ENCODE measurements around the gene FLT3LG. TPM values are rescaled to one million over a fixed set of nuclear protein-coding genes. Genes with fewer than 3 reads are reported as not detected.
"Not testable (repeated sequence)": the region's sequence is repeated elsewhere in the genome, so short reads cannot be mapped to it uniquely, and the experiment has no call there.

The FLT3LG gene
- total RNA-seq, 2 donors from 2014 or later: 69.7 to 76.3 TPM

GRCh38 chr19:49458567-49458903, 15.5 kb upstream of the FLT3LG start:
- DNase-seq (no peak), ATAC-seq (replicated peaks in 1 of 2) (no peak)
- no peak overlapping the region for H3K4me3 Mint-ChIP-seq
- H3K4me1 Mint-ChIP-seq (ENCODE audit: low read depth): peaks cover 19% of the 10 kb centered on the region
- no peak overlapping the region for H3K27ac Mint-ChIP-seq
- no peaks in the 10 kb centered on the region for H3K9me3 Mint-ChIP-seq
- no peaks in the 10 kb centered on the region for H3K27me3 Mint-ChIP-seq (ENCODE audit: low read depth)
- peaks cover 0 to 4% of the 10 kb centered on the region in 2 donors for H3K36me3 Mint-ChIP-seq (ENCODE audit: insufficient read depth in 2 of 2)

DNA sequence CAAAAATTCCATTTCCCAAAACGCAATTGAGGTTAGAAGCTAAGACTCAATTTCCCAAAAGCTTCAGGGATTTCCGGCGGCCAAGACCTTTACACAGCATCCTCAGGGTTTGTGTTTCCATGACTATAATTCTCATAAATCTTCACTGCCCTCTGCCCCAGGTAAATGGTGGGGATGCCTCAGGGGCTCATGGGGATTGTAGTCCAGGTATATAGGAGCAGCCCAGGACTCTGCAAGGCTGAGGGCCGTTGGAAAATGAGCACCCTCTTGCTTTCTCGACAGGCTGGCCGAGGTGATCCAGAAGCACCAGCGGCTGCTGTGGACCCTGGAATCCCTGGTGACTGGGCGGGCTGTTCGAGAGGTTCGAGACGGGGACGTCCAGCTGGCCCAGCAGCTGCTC, 14.6 kb upstream of the FLT3LG start:
- no peak for ATAC-seq (replicated peaks in 1 of 2)

GRCh38 chr19:49461130-49461529, 12.9 kb upstream of the FLT3LG start:
- H3K27me3 Mint-ChIP-seq (ENCODE audit: low read depth); H3K4me3 Mint-ChIP-seq; H3K9me3 Mint-ChIP-seq; H3K36me3 Mint-ChIP-seq (ENCODE audit: insufficient read depth in 2 of 2); H3K4me1 Mint-ChIP-seq (ENCODE audit: low read depth); DNase-seq; H3K27ac Mint-ChIP-seq; ATAC-seq (replicated peaks in 1 of 2): not testable (repeated sequence)

More for the DNA sequence above, 14.6 kb upstream of the FLT3LG start:
- H3K27ac Mint-ChIP-seq: no peak overlapping the region
- DNase-seq: no peak
- H3K4me3 Mint-ChIP-seq: no peak overlapping the region
- H3K9me3 Mint-ChIP-seq: no peaks in the 10 kb centered on the region
- peaks cover 14% of the 10 kb centered on the region for H3K4me1 Mint-ChIP-seq (ENCODE audit: low read depth)
- H3K36me3 Mint-ChIP-seq (ENCODE audit: insufficient read depth in 2 of 2): peaks cover 0 to 3% of the 10 kb centered on the region in 2 donors
- H3K27me3 Mint-ChIP-seq (ENCODE audit: low read depth): no peaks in the 10 kb centered on the region

GRCh38 chr19:49461656-49462055, 12.4 kb upstream of the FLT3LG start:
- H3K36me3 Mint-ChIP-seq (ENCODE audit: insufficient read depth in 2 of 2): peaks cover 0 to 3% of the 10 kb centered on the region in 2 donors
- H3K4me3 Mint-ChIP-seq: no peak overlapping the region
- ATAC-seq (replicated peaks in 1 of 2): no peak

DNA sequence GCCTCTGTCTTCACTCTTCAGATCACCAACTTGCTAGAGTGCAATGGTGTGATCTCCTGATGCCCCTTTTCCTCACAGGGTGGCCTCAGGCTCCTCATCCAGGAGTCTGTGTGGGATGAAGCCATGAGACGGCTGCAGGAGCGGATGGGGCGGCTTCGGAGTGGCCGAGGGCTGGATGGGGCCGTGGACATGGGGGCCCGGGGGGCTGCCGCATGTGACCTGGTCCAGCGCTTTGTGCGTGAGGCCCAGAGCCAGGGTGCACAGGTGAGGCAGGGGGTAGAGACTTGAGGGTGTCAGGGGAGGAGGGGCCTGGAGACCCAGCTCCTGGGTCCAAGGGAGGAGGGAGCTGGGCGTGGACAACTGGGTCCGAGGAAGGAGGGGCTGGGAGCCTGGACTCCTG, 11.5 kb upstream of the FLT3LG start:
- H3K27ac Mint-ChIP-seq: no peak overlapping the region

More at GRCh38 chr19:49461656-49462055, 12.4 kb upstream of the FLT3LG start:
- Mint-ChIP-seq H3K9me3 (no peaks in the 10 kb centered on the region), H3K27ac (no peak overlapping the region), H3K27me3 (ENCODE audit: low read depth) (no peaks in the 10 kb centered on the region), H3K4me1 (ENCODE audit: low read depth) (peaks cover 9% of the 10 kb centered on the region)
- DNase-seq: no peak

DNA sequence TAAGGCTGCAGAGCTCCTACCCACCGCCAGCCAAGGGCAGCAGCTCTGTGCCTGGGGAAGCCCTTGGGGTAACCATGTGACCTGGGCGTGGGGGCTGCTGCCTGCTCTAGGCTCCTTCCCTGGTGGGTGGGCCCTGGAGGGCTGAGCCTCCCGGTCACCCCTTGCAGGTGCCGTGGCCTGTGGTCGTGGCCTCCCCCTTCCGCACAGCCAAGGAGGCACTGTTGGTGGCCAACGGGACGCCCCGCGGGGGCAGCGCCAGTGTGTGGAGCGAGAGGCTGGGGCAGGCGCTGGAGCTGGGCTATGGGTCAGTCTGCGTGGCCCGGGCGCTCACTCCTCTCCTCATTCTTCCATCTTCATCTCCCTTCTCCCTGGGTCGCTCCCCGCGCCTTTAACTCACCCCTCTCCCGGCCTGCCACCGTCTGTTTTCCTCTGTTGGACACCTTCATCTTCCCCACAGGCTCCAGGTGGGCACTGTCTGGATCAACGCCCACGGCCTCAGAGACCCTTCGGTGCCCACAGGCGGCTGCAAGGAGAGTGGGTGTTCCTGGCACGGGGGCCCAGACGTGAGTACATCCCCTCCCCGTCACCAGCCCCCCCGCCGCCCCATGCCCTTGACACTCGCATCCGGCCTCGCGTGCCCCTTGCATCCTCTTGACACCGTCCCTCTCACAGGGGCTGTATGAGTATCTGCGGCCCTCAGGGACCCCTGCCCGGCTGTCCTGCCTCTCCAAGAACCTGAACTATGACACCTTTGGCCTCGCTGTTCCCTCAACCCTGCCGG, 9.9 kb upstream of the FLT3LG start:
- peaks cover 9% of the 10 kb centered on the region for H3K4me1 Mint-ChIP-seq (ENCODE audit: low read depth)
- no peaks in the 10 kb centered on the region for H3K9me3 Mint-ChIP-seq
- H3K27ac Mint-ChIP-seq: no peak overlapping the region
- no peak overlapping the region for H3K4me3 Mint-ChIP-seq
- ATAC-seq (replicated peaks in 1 of 2) (no peak), DNase-seq (no peak)
- no peaks in the 10 kb centered on the region for H3K36me3 Mint-ChIP-seq (ENCODE audit: insufficient read depth in 2 of 2)
- H3K27me3 Mint-ChIP-seq (ENCODE audit: low read depth): no peaks in the 10 kb centered on the region

More for the DNA sequence above, 11.5 kb upstream of the FLT3LG start:
- H3K9me3 Mint-ChIP-seq: no peaks in the 10 kb centered on the region
- no peaks in the 10 kb centered on the region for H3K36me3 Mint-ChIP-seq (ENCODE audit: insufficient read depth in 2 of 2)
- H3K27me3 Mint-ChIP-seq (ENCODE audit: low read depth): no peaks in the 10 kb centered on the region
- DNase-seq: no peak
- no peak overlapping the region for H3K4me3 Mint-ChIP-seq
- no peak for ATAC-seq (replicated peaks in 1 of 2)
- H3K4me1 Mint-ChIP-seq (ENCODE audit: low read depth): peaks cover 5% of the 10 kb centered on the region

GRCh38 chr19:49465371-49465770, 8.6 kb upstream of the FLT3LG start:
- H3K4me1 Mint-ChIP-seq (ENCODE audit: low read depth): peaks cover 20% of the 10 kb centered on the region
- H3K36me3 Mint-ChIP-seq (ENCODE audit: insufficient read depth in 2 of 2): no peaks in the 10 kb centered on the region
- no peak for ATAC-seq (replicated peaks in 1 of 2)
- H3K27ac Mint-ChIP-seq: peak overlapping the region; percentile 68
- no peak overlapping the region for H3K4me3 Mint-ChIP-seq
- no peak for DNase-seq
- no peaks in the 10 kb centered on the region for H3K27me3 Mint-ChIP-seq (ENCODE audit: low read depth)
- no peaks in the 10 kb centered on the region for H3K9me3 Mint-ChIP-seq

GRCh38 chr19:49468199-49468598, 5.8 kb upstream of the FLT3LG start:
- H3K9me3 Mint-ChIP-seq: no peaks in the 10 kb centered on the region
- DNase-seq (no peak), ATAC-seq (replicated peaks in 1 of 2) (no peak)
- H3K4me1 Mint-ChIP-seq (ENCODE audit: low read depth): peaks cover 42% of the 10 kb centered on the region
- H3K4me3 Mint-ChIP-seq: peak overlapping the region in 1 of 2 donors; percentile 87
- no peak overlapping the region for H3K27ac Mint-ChIP-seq
- H3K27me3 Mint-ChIP-seq (ENCODE audit: low read depth): no peaks in the 10 kb centered on the region
- H3K36me3 Mint-ChIP-seq (ENCODE audit: insufficient read depth in 2 of 2): no peaks in the 10 kb centered on the region

DNA sequence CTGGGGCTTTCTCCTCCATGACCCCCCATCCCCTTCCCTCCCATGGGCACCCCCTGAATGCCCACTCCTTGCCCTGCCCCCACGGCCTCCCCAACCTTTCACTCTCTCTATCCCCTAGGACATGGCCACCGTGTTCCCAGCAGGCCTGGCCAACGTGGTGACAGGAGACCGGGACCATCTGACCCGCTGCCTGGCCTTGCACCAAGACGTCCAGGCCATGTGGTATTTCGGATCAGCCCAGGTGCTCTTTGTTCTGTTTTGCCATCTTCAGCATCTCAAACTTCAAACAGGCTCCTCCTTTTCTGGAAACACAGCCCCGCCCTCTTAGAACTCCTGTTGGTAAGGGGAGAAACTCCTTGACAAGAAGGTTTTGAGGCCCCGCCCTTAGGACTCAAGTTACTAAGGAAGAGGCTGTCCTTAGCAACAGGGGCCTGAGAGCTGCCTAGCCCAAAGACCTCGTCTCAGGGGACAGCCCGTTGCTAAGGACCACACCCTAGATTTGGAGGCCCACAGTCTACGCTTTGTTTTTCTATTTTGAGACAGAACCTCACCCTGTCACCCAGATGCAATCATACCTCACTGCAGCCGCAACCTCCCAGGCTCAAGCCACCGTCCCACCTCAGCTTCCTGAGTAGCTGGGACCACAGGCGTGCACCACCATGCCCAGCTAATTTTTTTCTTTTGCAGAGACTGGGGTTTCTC, 5.1 kb upstream of the FLT3LG start:
- peaks cover 47% of the 10 kb centered on the region for H3K4me1 Mint-ChIP-seq (ENCODE audit: low read depth)
- ATAC-seq (replicated peaks in 1 of 2): peak; percentile 84
- no peaks in the 10 kb centered on the region for H3K36me3 Mint-ChIP-seq (ENCODE audit: insufficient read depth in 2 of 2)
- H3K27ac Mint-ChIP-seq: peak overlapping the region; percentile 85
- peak overlapping the region; percentile 63 to 87 for H3K4me3 Mint-ChIP-seq
- H3K27me3 Mint-ChIP-seq (ENCODE audit: low read depth): no peaks in the 10 kb centered on the region
- DNase-seq: peak; percentile 85 to 92
- H3K9me3 Mint-ChIP-seq: no peaks in the 10 kb centered on the region

DNA sequence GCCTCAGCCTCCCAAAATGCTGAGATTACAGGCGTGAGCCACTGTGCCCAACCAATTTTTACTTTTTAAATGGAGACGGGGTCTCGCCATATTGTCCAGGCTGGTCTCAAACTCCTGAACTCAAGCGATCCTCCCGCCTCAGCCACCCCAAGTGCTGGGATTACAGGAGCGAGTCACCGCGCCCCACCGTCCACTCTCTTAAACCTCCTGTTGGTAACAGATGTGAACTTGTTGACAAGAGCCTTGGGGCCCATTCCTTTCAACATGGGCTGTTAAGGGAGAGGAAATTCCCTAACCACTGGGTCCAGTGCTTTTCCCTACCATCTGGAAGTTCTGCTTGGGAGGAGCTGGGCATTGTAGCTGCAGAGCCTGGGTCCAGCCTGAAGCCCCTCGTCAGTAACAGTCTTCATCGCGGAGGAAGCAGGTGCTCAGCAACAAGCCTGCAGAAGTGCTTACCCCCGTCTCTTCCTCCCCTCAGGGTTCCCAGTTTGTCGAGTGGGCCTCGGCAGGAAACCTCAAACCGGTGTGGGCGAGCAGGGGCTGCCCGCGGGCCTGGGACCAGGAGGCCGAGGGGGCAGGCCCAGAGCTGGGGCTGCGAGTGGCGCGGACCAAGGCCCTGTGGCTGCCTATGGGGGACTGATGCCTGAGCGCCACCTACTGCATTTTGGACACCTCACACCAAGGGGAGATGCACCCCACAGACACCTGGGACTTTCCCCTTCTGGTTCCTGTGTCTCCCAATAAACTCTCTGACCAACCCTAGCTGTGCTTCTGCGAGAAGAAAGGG, 4.0 kb upstream of the FLT3LG start:
- H3K4me3 Mint-ChIP-seq: peak overlapping the region; percentile 78 to 86
- peaks cover 1 to 3% of the 10 kb centered on the region in 2 donors for H3K36me3 Mint-ChIP-seq (ENCODE audit: insufficient read depth in 2 of 2)
- no peaks in the 10 kb centered on the region for H3K9me3 Mint-ChIP-seq
- DNase-seq (peak; percentile 90 to 91), ATAC-seq (replicated peaks in 1 of 2) (peak; percentile 63 to 69)
- peaks cover 55% of the 10 kb centered on the region for H3K4me1 Mint-ChIP-seq (ENCODE audit: low read depth)
- peak overlapping the region; percentile 94 for H3K27ac Mint-ChIP-seq
- no peaks in the 10 kb centered on the region for H3K27me3 Mint-ChIP-seq (ENCODE audit: low read depth)

GRCh38 chr19:49470615-49470978, 3.4 kb upstream of the FLT3LG start:
- Mint-ChIP-seq H3K27ac (peak overlapping the region; percentile 94), H3K9me3 (no peaks in the 10 kb centered on the region), H3K4me3 (peak overlapping the region; percentile 78 to 86), H3K36me3 (ENCODE audit: insufficient read depth in 2 of 2) (peaks cover 3 to 7% of the 10 kb centered on the region in 2 donors), H3K4me1 (ENCODE audit: low read depth) (peaks cover 60% of the 10 kb centered on the region), H3K27me3 (ENCODE audit: low read depth) (no peaks in the 10 kb centered on the region)
- DNase-seq (no peak), ATAC-seq (replicated peaks in 1 of 2) (no peak)

DNA sequence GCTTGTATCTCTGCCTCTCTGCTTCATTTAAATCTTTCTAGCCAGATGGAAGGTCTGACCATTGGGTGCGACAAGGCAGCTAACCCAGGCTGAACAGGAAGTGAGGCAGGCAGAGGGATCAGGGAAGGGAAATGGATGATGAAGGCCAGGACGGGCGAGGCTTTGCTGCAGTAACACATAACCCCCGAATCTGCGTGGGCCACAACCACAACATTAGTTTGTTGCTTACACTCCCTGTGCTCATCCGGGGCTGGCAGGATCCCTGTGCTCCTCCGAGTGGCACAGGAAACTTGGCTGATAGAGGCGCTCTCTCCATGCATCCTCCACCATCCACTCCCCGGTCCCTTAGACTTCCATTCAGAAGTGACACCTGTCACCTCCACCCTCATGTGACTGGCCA, 1.1 kb upstream of the FLT3LG start:
- H3K4me1 Mint-ChIP-seq (ENCODE audit: low read depth): peaks cover 77% of the 10 kb centered on the region
- H3K27me3 Mint-ChIP-seq (ENCODE audit: low read depth): no peaks in the 10 kb centered on the region
- no peak for ATAC-seq (replicated peaks in 1 of 2)
- peak overlapping the region; percentile 75 for H3K27ac Mint-ChIP-seq
- H3K36me3 Mint-ChIP-seq (ENCODE audit: insufficient read depth in 2 of 2): peaks cover 9 to 10% of the 10 kb centered on the region in 2 donors
- H3K4me3 Mint-ChIP-seq: peak overlapping the region; percentile 93 to 99
- no peak for DNase-seq
- no peaks in the 10 kb centered on the region for H3K9me3 Mint-ChIP-seq

GRCh38 chr19:49473501-49473867, 531 bp upstream of the FLT3LG start:
- not testable (repeated sequence) for ATAC-seq (replicated peaks in 1 of 2); H3K9me3 Mint-ChIP-seq; H3K27me3 Mint-ChIP-seq (ENCODE audit: low read depth); DNase-seq
- peak overlapping the region; percentile 93 to 99 for H3K4me3 Mint-ChIP-seq
- H3K4me1 Mint-ChIP-seq (ENCODE audit: low read depth): peaks cover 75% of the 10 kb centered on the region
- H3K36me3 Mint-ChIP-seq (ENCODE audit: insufficient read depth in 2 of 2): peaks cover 9 to 10% of the 10 kb centered on the region in 2 donors
- H3K27ac Mint-ChIP-seq: peak overlapping the region; percentile 75
